Measurements from ENCODE around the gene PPP1R10. TPM values are rescaled to one million over a fixed set of nuclear protein-coding genes. Genes with fewer than 3 reads are reported as not detected.
A peak's percentile ranks its signal among the peaks of the same experiment; 100 is the strongest.
"Not testable (repeated sequence)": the region's sequence is repeated elsewhere in the genome, so short reads cannot be mapped to it uniquely, and the experiment has no call there.

PPP1R10 gene
- total RNA-seq, 1 donor, result 39.1 TPM

GRCh38 chr6:30598912-30599624 is 18.0 kb downstream of the PPP1R10 start:
- no peak for DNase-seq (ENCODE audit: low read depth)
- no peak overlapping the region for H3K4me3 ChIP-seq (ENCODE audit: low read depth, low read length)
- TF ChIP-seq, protein P1, sequence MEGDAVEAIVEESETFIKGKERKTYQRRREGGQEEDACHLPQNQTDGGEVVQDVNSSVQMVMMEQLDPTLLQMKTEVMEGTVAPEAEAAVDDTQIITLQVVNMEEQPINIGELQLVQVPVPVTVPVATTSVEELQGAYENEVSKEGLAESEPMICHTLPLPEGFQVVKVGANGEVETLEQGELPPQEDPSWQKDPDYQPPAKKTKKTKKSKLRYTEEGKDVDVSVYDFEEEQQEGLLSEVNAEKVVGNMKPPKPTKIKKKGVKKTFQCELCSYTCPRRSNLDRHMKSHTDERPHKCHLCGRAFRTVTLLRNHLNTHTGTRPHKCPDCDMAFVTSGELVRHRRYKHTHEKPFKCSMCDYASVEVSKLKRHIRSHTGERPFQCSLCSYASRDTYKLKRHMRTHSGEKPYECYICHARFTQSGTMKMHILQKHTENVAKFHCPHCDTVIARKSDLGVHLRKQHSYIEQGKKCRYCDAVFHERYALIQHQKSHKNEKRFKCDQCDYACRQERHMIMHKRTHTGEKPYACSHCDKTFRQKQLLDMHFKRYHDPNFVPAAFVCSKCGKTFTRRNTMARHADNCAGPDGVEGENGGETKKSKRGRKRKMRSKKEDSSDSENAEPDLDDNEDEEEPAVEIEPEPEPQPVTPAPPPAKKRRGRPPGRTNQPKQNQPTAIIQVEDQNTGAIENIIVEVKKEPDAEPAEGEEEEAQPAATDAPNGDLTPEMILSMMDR (IDR thresholded peaks at IDR 0.05; ENCODE audit: insufficient read depth, low read length), result no peak

- TF ChIP-seq, protein P1 (IDR thresholded peaks at IDR 0.05; ENCODE audit: insufficient read depth, low read length), result peak; percentile 79
- H3K4me3 ChIP-seq (ENCODE audit: low read depth, low read length), result not testable (repeated sequence)
- peak; percentile 81 for DNase-seq (ENCODE audit: low read depth)
Observed at GRCh38 chr6:30597315-30598144, 19.5 kb downstream of the PPP1R10 start.

DNA sequence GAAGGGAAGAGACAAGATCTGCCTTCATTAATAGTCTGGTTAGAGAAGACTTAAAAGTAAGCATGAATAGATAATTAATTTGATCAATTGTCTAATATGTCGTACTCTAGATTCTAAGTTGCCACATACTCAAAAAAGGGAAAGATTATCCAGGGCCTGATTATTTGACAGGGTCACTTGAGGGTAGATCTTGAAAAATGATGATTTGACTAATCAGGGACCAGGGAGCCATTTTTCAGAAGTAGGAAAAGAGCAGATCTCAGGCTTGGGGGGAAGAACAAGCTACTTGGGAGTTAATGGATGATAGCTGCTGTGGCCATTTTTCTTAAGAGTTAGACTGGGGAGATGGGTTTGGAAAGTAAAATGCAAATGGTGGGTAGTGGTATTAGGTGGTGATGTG is 24.8 kb downstream of the PPP1R10 start:
- H3K4me3 ChIP-seq (ENCODE audit: low read depth, low read length), result no peak overlapping the region
- TF ChIP-seq, protein P1 (IDR thresholded peaks at IDR 0.05; ENCODE audit: insufficient read depth, low read length), result no peak
- DNase-seq (ENCODE audit: low read depth), result no peak

- TF ChIP-seq, protein P1 (IDR thresholded peaks at IDR 0.05; ENCODE audit: insufficient read depth, low read length), result no peak
- no peak overlapping the region for H3K4me3 ChIP-seq (ENCODE audit: low read depth, low read length)
- DNase-seq (ENCODE audit: low read depth), result peak; percentile 79
Observed at GRCh38 chr6:30591008-30591407, 26.0 kb downstream of the PPP1R10 start.

DNA sequence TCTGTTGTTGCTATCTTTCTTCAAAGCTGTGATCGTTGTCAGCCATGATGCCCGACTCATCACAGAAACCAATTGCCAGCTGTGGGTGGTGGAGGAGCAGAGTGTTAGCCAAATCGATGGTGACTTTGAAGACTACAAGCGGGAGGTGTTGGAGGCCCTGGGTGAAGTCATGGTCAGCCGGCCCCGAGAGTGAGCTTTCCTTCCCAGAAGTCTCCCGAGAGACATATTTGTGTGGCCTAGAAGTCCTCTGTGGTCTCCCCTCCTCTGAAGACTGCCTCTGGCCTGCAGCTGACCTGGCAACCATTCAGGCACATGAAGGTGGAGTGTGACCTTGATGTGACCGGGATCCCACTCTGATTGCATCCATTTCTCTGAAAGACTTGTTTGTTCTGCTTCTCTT is 26.5 kb downstream of the PPP1R10 start:
- TF ChIP-seq, protein P1 (IDR thresholded peaks at IDR 0.05; ENCODE audit: insufficient read depth, low read length), result no peak
- DNase-seq (ENCODE audit: low read depth), result no peak
- H3K4me3 ChIP-seq (ENCODE audit: low read depth, low read length), result no peak overlapping the region

DNA sequence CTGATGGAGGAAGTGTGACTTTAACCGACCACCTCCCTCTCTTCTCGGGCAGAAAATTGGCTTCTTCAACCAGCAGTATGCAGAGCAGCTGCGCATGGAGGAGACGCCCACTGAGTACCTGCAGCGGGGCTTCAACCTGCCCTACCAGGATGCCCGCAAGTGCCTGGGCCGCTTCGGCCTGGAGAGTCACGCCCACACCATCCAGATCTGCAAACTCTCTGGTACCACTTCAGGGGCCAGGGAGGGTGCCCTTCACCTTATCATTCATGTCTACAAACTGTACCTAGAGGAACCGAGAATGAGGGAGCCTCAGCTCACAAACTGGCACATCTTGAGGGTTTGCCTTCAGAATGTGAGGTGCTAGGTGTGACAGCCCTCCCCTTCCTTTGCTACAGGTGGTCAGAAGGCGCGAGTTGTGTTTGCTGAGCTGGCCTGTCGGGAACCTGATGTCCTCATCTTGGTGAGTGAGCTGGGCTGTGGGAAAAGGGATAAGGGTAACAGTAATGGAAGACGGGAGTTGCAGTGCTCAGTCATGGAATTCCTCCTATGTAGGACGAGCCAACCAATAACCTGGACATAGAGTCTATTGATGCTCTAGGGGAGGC is 27.2 kb downstream of the PPP1R10 start:
- no peak for DNase-seq (ENCODE audit: low read depth)
- TF ChIP-seq, protein P1 (IDR thresholded peaks at IDR 0.05; ENCODE audit: insufficient read depth, low read length), result no peak
- H3K4me3 ChIP-seq (ENCODE audit: low read depth, low read length), result no peak overlapping the region
